Measurements from ENCODE around the gene SLC39A9.

GRCh38 chr14:69376439-69376838 lies 22.1 kb upstream of the SLC39A9 start:
- TF ChIP-seq ESRRA (IDR thresholded peaks at IDR 0.05; ENCODE audit: borderline replicate concordance, low read length): no peak
- TF ChIP-seq CTCF (IDR thresholded peaks at IDR 0.05): no peak
